ENCODE measurements around the gene GABRB1. TPM values are rescaled to one million over a fixed set of nuclear protein-coding genes. Genes with fewer than 3 reads are reported as not detected.
"Not testable (repeated sequence)": the region's sequence is repeated elsewhere in the genome, so short reads cannot be mapped to it uniquely, and the experiment has no call there.

Gene GABRB1
- total RNA-seq, 3 donors from 2014 or later, result 2.5 TPM; not detected in 2

- intact Hi-C loops (cut with DNase I; ENCODE audit: low total_unique reads), result no loop called here
- no peak overlapping the region for H3K27ac ChIP-seq
Measured at GRCh38 chr4:47373709-47374108, 342.3 kb downstream of the GABRB1 start.

GRCh38 chr4:47374477-47374876, 343.1 kb downstream of the GABRB1 start:
- Histone ChIP-seq H3K36me3 (no peaks in the 10 kb centered on the region), H3K9me3 (no peaks in the 10 kb centered on the region), H3K27me3 (no peaks in the 10 kb centered on the region), H3K4me1 (no peaks in the 10 kb centered on the region), H3K4me3 (no peak overlapping the region), H3K27ac (no peak overlapping the region)
- no peak for DNase-seq (ENCODE audit: low spot score in 2 of 2)
- intact Hi-C loops (cut with DNase I; ENCODE audit: low total_unique reads), result no loop called here
- no peak for TF ChIP-seq POLR2A (IDR thresholded peaks at IDR 0.05)

More at GRCh38 chr4:47373709-47374108, 342.3 kb downstream of the GABRB1 start:
- TF ChIP-seq POLR2AphosphoS5 (IDR thresholded peaks at IDR 0.05) (no peak), POLR2A (IDR thresholded peaks at IDR 0.05) (no peak)
- TF ChIP-seq, protein P1, sequence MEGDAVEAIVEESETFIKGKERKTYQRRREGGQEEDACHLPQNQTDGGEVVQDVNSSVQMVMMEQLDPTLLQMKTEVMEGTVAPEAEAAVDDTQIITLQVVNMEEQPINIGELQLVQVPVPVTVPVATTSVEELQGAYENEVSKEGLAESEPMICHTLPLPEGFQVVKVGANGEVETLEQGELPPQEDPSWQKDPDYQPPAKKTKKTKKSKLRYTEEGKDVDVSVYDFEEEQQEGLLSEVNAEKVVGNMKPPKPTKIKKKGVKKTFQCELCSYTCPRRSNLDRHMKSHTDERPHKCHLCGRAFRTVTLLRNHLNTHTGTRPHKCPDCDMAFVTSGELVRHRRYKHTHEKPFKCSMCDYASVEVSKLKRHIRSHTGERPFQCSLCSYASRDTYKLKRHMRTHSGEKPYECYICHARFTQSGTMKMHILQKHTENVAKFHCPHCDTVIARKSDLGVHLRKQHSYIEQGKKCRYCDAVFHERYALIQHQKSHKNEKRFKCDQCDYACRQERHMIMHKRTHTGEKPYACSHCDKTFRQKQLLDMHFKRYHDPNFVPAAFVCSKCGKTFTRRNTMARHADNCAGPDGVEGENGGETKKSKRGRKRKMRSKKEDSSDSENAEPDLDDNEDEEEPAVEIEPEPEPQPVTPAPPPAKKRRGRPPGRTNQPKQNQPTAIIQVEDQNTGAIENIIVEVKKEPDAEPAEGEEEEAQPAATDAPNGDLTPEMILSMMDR (IDR thresholded peaks at IDR 0.05), result no peak
- H3K9me3 ChIP-seq, result no peaks in the 10 kb centered on the region
- no peaks in the 10 kb centered on the region for H3K4me1 ChIP-seq
- no peak overlapping the region for H3K4me3 ChIP-seq
- no peaks in the 10 kb centered on the region for H3K36me3 ChIP-seq
- no peak for DNase-seq (ENCODE audit: low spot score in 2 of 2)
- no peaks in the 10 kb centered on the region for H3K27me3 ChIP-seq

DNA sequence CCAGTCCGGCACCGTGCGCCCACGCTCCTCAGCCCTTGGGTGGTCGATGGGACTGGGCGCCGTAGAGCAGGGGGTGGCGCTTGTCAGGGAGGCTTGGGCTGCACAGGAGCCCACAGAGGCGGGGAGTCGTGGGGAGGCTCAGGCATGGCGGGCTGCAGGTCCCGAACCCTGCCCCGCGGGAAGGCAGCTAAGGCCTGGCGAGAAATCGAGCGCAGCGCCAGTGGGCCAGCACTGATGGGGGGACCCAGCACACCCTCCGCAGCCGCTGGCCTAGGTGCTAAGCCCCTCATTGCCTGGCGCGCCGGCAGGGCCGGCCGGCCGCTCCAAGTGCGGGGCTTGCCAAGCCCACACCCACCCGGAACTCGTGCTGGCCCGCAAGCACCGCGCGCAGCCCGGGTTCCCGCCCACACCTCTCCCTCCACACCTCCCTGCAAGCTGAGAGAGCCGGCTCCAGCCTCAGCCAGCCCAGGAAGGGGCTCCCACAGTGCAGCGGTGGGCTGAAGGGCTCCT, 346.7 kb downstream of the GABRB1 start:
- H3K27ac ChIP-seq; intact Hi-C loops (cut with DNase I; ENCODE audit: low total_unique reads); H3K4me3 ChIP-seq; H3K27me3 ChIP-seq; H3K4me1 ChIP-seq; H3K9me3 ChIP-seq; H3K36me3 ChIP-seq; DNase-seq (ENCODE audit: low spot score in 2 of 2): not testable (repeated sequence)

GRCh38 chr4:47381172-47381571, 349.8 kb downstream of the GABRB1 start:
- Histone ChIP-seq H3K27ac (no peak overlapping the region), H3K4me3 (no peak overlapping the region), H3K36me3 (no peaks in the 10 kb centered on the region), H3K4me1 (no peaks in the 10 kb centered on the region), H3K27me3 (no peaks in the 10 kb centered on the region), H3K9me3 (no peaks in the 10 kb centered on the region)
- no peak for DNase-seq (ENCODE audit: low spot score in 2 of 2)
- intact Hi-C loops (cut with DNase I; ENCODE audit: low total_unique reads), result no loop called here
- TF ChIP-seq POLR2A (IDR thresholded peaks at IDR 0.05) (no peak), POLR2AphosphoS5 (IDR thresholded peaks at IDR 0.05) (no peak)
- TF ChIP-seq, protein P1 (IDR thresholded peaks at IDR 0.05), result no peak

GRCh38 chr4:47382846-47383360, 351.5 kb downstream of the GABRB1 start:
- no peaks in the 10 kb centered on the region for H3K27me3 ChIP-seq
- intact Hi-C loops (cut with DNase I; ENCODE audit: low total_unique reads), result no loop called here
- no peak for DNase-seq (ENCODE audit: low spot score in 2 of 2)
- H3K27ac ChIP-seq, result no peak overlapping the region
- H3K4me3 ChIP-seq, result no peak overlapping the region
- H3K4me1 ChIP-seq, result no peaks in the 10 kb centered on the region
- no peaks in the 10 kb centered on the region for H3K36me3 ChIP-seq
- no peaks in the 10 kb centered on the region for H3K9me3 ChIP-seq
- TF ChIP-seq POLR2AphosphoS5 (IDR thresholded peaks at IDR 0.05), result no peak
- no peak for TF ChIP-seq POLR2A (IDR thresholded peaks at IDR 0.05)
- TF ChIP-seq, protein P1 (IDR thresholded peaks at IDR 0.05), result no peak

DNA sequence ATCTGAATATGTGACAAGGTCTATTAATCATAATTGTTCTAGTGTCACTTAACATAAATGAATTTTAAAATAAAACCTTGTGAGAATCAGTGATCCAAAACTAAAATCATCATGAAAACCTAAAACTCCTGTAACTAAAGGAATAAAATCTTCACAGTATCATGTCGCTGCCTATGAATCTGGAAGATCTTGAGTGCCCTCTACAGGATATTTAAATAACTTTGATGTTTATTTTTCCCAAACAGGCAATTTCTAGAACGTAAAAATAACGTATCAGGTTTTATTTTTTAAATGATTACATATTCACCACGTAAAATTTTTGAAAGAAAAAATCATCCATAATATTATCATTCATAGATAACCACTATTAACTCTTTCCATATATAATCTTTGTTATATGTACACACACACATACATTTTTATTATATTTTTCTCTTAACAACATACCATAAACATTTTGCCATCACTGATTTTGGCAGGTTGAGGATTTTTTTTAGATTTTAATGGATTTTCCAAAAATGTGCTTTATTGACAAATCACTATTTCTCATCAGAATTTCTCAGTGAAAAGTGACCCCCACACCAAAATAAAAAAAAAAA, 352.6 kb downstream of the GABRB1 start:
- H3K27ac ChIP-seq, result no peak overlapping the region
- TF ChIP-seq POLR2AphosphoS5 (IDR thresholded peaks at IDR 0.05), result no peak
- TF ChIP-seq, protein P1 (IDR thresholded peaks at IDR 0.05), result peak in 2 of 3 donors; percentile 19 to 55
- no peak for DNase-seq (ENCODE audit: low spot score in 2 of 2)

More for the DNA sequence above, 352.6 kb downstream of the GABRB1 start:
- Histone ChIP-seq H3K4me3 (no peak overlapping the region), H3K36me3 (no peaks in the 10 kb centered on the region), H3K4me1 (no peaks in the 10 kb centered on the region), H3K9me3 (no peaks in the 10 kb centered on the region), H3K27me3 (no peaks in the 10 kb centered on the region)
- intact Hi-C loops (cut with DNase I; ENCODE audit: low total_unique reads), result no loop called here
